ENCODE measurements around the gene STK10.

The STK10 gene

GRCh38 chr5:172104801-172105701 is 83.0 kb downstream of the STK10 start:
- no peak for DNase-seq

GRCh38 chr5:172104021-172104420 is 84.0 kb downstream of the STK10 start:
- no peak for DNase-seq

GRCh38 chr5:172102913-172103626 is 85.0 kb downstream of the STK10 start:
- no peak for DNase-seq

GRCh38 chr5:172102218-172102870 is 85.7 kb downstream of the STK10 start:
- no peak for DNase-seq

- no peak for DNase-seq
These were observed 86.3 kb downstream of the STK10 start for GRCh38 chr5:172101547-172102217.

DNA sequence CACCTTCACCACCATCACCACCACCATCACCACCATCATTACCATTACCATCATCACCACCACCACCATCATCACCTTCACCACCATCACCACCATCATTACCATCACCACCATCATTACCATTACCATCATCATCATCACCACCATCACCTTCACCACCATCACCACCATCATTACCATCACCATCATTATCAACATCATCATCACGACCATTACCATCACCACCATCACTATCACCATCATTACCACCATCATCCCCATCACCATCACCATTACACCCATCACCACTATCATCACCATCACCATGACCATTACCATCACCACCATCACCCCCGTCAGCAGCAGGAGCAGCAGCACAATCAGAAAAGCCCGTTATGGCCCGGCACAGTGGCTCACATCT is 89.1 kb downstream of the STK10 start:
- no peak for DNase-seq

DNA sequence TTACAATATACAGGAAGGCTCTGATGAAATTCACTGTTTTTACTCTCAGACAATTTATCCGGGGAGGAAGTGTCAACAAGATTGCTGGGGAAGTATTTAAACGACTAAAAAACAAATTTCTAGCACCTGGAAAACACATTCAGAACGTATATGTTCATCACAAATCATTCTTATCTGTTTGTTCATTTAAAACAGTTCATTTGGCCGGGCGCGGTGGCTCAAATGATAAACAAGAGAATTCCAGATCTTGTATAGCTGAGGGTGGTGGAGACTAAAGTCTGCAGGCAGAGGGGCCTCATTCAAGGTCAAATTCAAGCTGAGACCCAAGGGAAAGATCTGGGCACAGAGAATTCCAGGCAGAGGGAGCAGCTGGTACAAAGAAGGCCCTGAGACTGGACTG is 90.0 kb downstream of the STK10 start:
- no peak for DNase-seq

DNA sequence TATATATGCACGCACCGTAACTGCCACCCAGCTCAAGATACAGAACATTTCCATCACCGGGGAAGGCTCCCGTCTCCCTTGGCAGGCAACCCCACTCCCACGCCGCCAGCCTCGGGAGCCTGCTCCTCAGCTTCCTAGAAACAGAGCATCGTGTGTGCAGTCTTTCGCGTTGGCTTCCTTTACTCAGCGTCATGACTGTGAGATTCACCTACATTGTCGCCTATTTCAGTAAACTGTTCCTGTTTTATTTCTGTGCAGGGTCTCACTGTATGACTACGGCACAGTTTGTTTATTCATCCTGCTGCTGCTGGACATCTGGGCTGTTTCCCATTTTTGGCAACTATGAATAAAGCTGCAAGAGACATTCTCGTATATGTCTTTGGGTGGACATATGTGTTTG is 90.7 kb downstream of the STK10 start:
- no peak for DNase-seq

- DNase-seq, result no peak
These were observed 91.7 kb downstream of the STK10 start for GRCh38 chr5:172096207-172096940.

DNA sequence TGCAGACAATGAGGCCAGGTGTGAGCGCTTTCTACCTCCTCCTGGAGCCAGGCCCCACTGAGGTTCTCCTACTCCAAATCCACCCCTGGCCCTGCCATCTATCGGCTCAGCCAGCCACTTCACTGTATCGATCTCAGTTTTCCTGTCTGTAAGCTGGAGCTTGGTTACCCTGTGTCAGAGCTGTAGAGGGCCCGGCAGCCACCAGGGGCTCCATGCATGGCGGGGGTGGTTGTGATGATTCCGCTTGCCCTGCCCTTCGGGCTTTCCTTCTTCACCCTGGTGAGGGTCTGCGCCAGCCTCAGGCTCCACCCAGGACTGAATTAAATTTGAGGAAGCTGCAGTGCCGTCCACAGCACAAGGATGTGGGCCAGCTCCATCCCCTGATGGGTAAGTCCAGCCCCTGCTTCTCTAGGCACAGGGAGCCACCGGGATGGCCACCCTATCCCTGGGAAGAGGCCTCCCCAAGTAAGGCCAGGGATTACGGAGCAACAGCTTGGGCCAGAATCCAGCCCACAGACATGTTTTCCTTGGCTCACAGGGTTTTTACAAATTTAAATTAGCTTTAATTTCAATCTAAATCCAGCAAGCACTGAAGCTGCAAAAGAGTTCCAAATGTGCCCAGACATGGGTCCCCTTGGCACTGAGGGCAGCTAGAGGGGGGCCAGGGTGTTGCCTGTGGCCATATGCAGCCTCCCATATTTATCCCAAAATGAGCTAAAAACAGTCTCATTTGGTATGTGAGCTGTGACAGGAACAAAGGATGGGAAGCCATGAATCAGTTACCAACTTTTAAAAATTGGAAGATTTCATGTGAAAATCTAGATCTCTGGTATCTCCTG is 92.4 kb downstream of the STK10 start:
- DNase-seq, result no peak

DNA sequence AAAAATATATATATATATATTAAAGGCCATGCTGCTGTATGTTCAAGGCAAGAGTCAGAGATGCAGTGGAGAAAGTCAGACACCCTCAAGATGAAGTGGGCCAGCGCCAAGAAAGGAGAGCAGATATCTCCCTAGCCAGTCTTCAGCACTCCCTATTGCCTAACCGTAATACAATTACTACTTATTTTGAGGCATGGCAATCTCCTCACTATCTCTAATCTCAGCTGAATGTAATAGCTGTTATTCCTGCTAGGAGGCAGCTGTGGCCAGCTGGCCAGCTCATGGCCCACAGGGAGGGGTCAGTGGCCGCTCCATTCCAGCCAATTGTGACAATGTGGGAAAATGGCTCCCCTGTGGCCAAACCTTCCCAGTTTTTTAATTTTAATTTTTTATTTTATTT is 94.1 kb downstream of the STK10 start:
- DNase-seq, result no peak

- no peak for DNase-seq
These were observed 94.5 kb downstream of the STK10 start for GRCh38 chr5:172093559-172093958.

- no peak for DNase-seq
These were observed 95.9 kb downstream of the STK10 start for GRCh38 chr5:172091956-172092732.

DNA sequence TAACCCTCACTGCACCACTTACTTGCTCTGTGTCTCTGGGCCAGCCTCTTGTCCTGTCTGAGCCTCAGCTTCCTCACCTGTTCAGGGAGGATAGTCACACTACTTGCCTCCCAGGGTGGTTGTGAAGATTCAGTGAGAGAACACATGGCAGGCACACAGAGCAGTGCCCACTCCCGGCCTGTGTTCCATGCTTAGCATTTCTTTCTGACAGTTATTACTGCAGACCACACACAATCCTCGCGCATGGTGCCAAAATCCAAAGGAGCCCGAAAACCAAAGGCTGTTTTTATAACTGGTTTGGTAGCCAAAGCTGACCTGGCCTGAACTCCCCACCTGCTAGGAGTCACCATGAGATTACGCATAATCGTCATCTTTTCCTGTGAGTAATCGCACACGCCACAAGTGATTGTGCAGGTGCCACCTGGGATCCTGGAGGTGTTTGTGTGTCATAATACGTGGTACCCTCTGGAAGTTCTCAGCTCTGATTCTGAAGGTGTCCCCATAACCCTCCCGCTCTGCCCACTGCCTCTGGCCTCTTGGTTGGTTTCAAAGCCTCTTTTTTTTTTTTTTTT is 97.0 kb downstream of the STK10 start:
- DNase-seq, result no peak

DNA sequence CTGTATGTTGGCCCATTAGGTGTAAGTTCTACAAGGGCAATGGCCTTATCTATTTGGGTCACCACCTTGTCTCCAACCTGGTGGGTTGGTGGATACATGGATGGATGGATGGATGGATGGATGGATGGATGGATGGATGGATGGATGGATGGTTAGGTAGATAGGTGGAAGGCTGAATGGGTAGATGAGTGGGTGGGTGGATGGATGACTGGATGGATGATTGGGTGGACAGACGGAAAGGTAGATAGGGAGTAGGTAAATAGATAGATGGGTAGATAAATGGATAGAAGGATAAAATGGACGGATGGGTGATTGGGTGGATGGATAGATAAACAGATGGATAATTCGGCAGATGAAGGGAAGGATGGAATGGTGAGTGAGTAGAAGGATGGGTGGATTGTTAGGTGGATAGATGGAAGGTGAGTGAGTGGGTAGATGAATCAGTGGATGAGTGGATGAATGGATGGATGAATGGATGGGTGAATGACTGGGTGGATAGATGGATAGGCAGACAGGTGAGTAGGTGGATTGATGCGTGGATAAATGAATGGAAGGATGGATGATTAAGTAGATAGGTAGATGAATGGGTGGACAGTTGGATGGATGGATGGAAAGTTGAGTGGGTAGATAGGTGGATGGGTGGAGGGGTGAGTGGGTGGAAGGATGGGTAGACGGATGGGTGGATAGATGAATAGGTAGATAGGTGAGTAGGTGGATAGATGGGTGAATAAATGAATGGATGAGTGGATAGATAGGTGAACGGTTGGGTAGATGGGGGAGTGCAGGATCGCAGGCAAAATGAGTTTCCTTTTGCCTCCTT is 98.5 kb downstream of the STK10 start:
- DNase-seq, result no peak

DNA sequence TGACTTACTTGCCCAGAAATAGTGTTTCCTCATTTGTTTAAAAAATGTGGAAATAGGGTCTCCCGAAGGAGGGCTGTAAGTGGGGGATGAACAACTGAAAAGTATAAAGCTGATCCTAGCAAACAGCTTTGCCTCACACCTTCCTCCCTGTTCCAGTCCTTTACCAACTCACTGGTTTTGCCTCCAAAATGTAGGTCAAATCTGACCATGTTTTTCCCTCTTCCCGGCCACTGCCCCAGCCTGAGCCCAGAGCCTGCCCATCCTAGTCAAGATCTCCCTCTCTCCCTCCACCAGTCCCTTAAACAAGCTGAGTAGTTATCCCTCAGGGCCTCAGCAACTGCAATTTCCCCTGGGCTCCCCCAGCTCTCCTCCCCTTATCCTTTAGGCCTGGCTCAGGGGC is 99.2 kb downstream of the STK10 start:
- DNase-seq, result no peak

- DNase-seq, result no peak
These were observed 101.6 kb downstream of the STK10 start for GRCh38 chr5:172086194-172086975.

DNA sequence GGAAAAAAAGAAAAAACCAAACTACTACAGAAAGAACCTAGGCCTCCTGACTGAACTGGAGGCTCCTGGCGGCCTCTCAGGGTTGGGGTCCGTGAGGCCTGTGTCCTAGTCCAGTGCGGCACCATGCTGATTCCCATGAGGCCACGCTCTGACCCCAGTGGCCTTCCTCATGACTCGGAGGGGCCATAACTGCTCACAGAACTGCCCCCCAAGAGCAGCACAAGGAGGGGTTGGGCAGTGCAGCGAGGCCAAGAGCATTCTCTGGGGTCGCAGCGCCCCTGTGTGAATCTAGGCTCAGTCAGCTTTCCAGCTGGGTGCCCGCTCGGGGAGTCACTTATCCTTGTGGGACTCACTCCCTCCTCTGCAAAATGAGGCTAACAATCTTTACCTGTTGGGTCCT is 102.3 kb downstream of the STK10 start:
- no peak for DNase-seq

DNA sequence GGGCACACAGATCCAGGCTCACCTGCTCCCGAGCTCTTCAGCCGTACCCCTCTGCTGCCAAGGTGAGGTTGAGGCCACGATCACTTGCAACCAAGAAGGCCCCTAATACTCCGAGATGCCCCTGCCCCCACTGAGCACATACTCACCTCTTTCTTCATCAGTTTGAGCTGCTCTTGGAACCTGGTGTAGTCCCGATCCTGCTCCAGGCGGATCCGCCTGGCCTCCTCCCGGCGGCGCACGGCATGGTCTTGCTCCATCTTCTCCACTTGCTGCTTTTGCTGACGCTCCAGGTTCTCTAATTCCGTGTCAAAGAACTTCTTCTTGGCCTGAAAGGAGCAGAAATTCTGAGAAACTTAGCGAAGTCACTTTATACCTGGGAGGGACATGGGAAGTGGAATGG is 105.8 kb downstream of the STK10 start:
- DNase-seq, result no peak
